HG02970 (cell line): ENCODE data around the gene DICER1.
"Not testable (repeated sequence)": the region's sequence is repeated elsewhere in the genome, so short reads cannot be mapped to it uniquely, and the experiment has no call there.

Experiments
- ATAC-seq: cut with Tn5 transposase; IDR thresholded peaks from one replicate; pipeline ENCODE4 v1.9.1; 2021; ENCODE audit warnings: mild to moderate bottlenecking, moderate library complexity, moderate number of reproducible peaks; ENCODE audit not compliant: unreplicated experiment, low FRiP score

Gene DICER1

GRCh38 chr14:95185033-95185766 lies 27.9 kb upstream of the DICER1 start:
- ATAC-seq = no peak

- ATAC-seq = no peak
Measured at GRCh38 chr14:95184413-95184790, 27.1 kb upstream of the DICER1 start.

- ATAC-seq = no peak
Measured at GRCh38 chr14:95183532-95184412, 26.4 kb upstream of the DICER1 start.

GRCh38 chr14:95183082-95183481 lies 25.8 kb upstream of the DICER1 start:
- no peak for ATAC-seq

GRCh38 chr14:95182379-95182778 lies 25.1 kb upstream of the DICER1 start:
- no peak for ATAC-seq

- ATAC-seq = no peak
Measured at GRCh38 chr14:95180966-95181741, 23.8 kb upstream of the DICER1 start.

GRCh38 chr14:95175670-95176069 lies 18.3 kb upstream of the DICER1 start:
- ATAC-seq = not testable (repeated sequence)

- no peak for ATAC-seq
Measured at GRCh38 chr14:95174184-95174792, 17.0 kb upstream of the DICER1 start.

GRCh38 chr14:95173518-95173917 lies 16.2 kb upstream of the DICER1 start:
- no peak for ATAC-seq

- ATAC-seq = no peak
Measured at GRCh38 chr14:95167177-95167576, 9.8 kb upstream of the DICER1 start.

GRCh38 chr14:95165517-95165916 lies 8.2 kb upstream of the DICER1 start:
- no peak for ATAC-seq

- no peak for ATAC-seq
Measured at GRCh38 chr14:95164506-95164905, 7.2 kb upstream of the DICER1 start.

- ATAC-seq = no peak
Measured at GRCh38 chr14:95163666-95164065, 6.3 kb upstream of the DICER1 start.

GRCh38 chr14:95163132-95163531 lies 5.8 kb upstream of the DICER1 start:
- ATAC-seq = no peak

- no peak for ATAC-seq
Measured at GRCh38 chr14:95162641-95163040, 5.3 kb upstream of the DICER1 start.

GRCh38 chr14:95157048-95157326 lies 342 bp downstream of the DICER1 start:
- ATAC-seq = peak; percentile 29

GRCh38 chr14:95156161-95157047 lies 925 bp downstream of the DICER1 start:
- ATAC-seq = peak; percentile 22

- no peak for ATAC-seq
Measured at GRCh38 chr14:95155045-95155444, 2.3 kb downstream of the DICER1 start.

- no peak for ATAC-seq
Measured at GRCh38 chr14:95153866-95154265, 3.5 kb downstream of the DICER1 start.

GRCh38 chr14:95151561-95151960 lies 5.8 kb downstream of the DICER1 start:
- ATAC-seq = no peak
